HepG2 (cell line): ENCODE measurements around the gene MARK2. TPM values are rescaled to one million over a fixed set of nuclear protein-coding genes. Genes with fewer than 3 reads are reported as not detected.

ENCODE experiments used
- HNF4G ChIP-seq, 2 experiments: sonication (generic) in 1 of 2; formaldehyde crosslinking in 1 of 2; IDR thresholded peaks; 2 replicates each; pipeline versions ENCODE4 v1.4.0 to v1.6.1; 2011 to 2020; ENCODE audit warnings: borderline replicate concordance in 2 of 2, low read depth in 2 of 2, mild to moderate bottlenecking in 2 of 2, low read length in 1 of 2, missing genetic modification reagents in 1 of 2, moderate library complexity in 1 of 2
- HNRNPH1 ChIP-seq: fragments of 200-400 bp; formaldehyde crosslinking; optimal IDR thresholded peaks from 2 replicates; pipeline ENCODE3; 2017; ENCODE audit warnings: mild to moderate bottlenecking, low read depth, low read length
- KLF6 ChIP-seq: IDR thresholded peaks from 2 replicates; pipeline ENCODE4 v1.8.0; 2016; ENCODE audit warnings: missing biosample characterization, missing genetic modification reagents
- MAX ChIP-seq: IDR thresholded peaks from 2 replicates; pipeline ENCODE4 v1.6.1; 2012; ENCODE audit warnings: inconsistent platforms
- NCOR1 ChIP-seq: fragments of 200-600 bp; sonication (generic); IDR thresholded peaks from 2 replicates; pipeline ENCODE4 v1.7.0; 2017; ENCODE audit warnings: antibody characterized with exemption, low read length, borderline replicate concordance
- POGZ ChIP-seq: sonication (generic); formaldehyde crosslinking; IDR thresholded peaks from 2 replicates; pipeline ENCODE4 v1.4.0; 2020; ENCODE audit warnings: mild to moderate bottlenecking, missing genetic modification reagents
- RELA ChIP-seq: sonication (generic); formaldehyde crosslinking; IDR thresholded peaks from 2 replicates; pipeline ENCODE4 v1.4.0; 2020; ENCODE audit warnings: missing genetic modification reagents
- SP5 ChIP-seq: IDR thresholded peaks from 2 replicates; pipeline ENCODE4 v1.6.1; 2016; ENCODE audit warnings: low read depth, borderline replicate concordance
- TFAP4 ChIP-seq: sonication (generic); IDR thresholded peaks from 2 replicates; pipeline ENCODE4 v1.6.1; 2016; ENCODE audit warnings: low read depth, borderline replicate concordance
- USF2 ChIP-seq, 2 experiments: sonication (generic) in 1 of 2; formaldehyde crosslinking in 1 of 2; IDR thresholded peaks; 2 replicates each; pipeline versions ENCODE4 v1.5.1 to v1.6.1; 2011 to 2020; ENCODE audit warnings: borderline replicate concordance in 1 of 2, low read depth in 1 of 2, low read length in 1 of 2, mild to moderate bottlenecking in 1 of 2, missing genetic modification reagents in 1 of 2, moderate library complexity in 1 of 2
- ZBTB2 ChIP-seq: sonication (generic); formaldehyde crosslinking; IDR thresholded peaks from 2 replicates; pipeline ENCODE4 v1.8.0; 2022; ENCODE audit warnings: low read depth, missing genetic modification reagents
- ZBTB46 ChIP-seq: sonication (generic); formaldehyde crosslinking; IDR thresholded peaks from 2 replicates; pipeline ENCODE4 v1.4.0; 2020; ENCODE audit warnings: mild to moderate bottlenecking, missing genetic modification reagents, borderline replicate concordance
- ZNF605 ChIP-seq: sonication (generic); formaldehyde crosslinking; IDR thresholded peaks from 2 replicates; pipeline ENCODE4 v1.8.0; 2022; ENCODE audit warnings: mild to moderate bottlenecking, missing genetic modification reagents
- ZSCAN21 ChIP-seq: sonication (generic); formaldehyde crosslinking; IDR thresholded peaks from 2 replicates; pipeline ENCODE4 v1.8.0; 2022; ENCODE audit warnings: mild to moderate bottlenecking, missing genetic modification reagents, moderate library complexity, borderline replicate concordance
- ZSCAN31 ChIP-seq: sonication (generic); formaldehyde crosslinking; IDR thresholded peaks from 2 replicates; pipeline ENCODE4 v1.5.0; 2020; ENCODE audit warnings: low read depth, mild to moderate bottlenecking, missing genetic modification reagents
- polyA plus RNA-seq, 8 experiments: library from polyadenylated mRNA; depleted of rRNA in 3 of 8; stranded (reverse) in 7 of 8; unstranded in 1 of 8; fragments of >200 nt; fragmentation: Illumina TruSeq in 4 of 8; extraction: Trizol in 4 of 8; gene quantifications; 2 replicates each; pipeline versions ENCODE4 v1.2.1 to v1.2.3, GENCODE V29; 2011 to 2016; ENCODE audit warnings: low read depth in 4 of 8, missing spikeins in 1 of 8, mixed read lengths in 1 of 8; ENCODE audit not compliant: insufficient read depth in 1 of 8
- total RNA-seq, 5 experiments: library from RNA; depleted of rRNA; stranded (reverse); fragments of >200 nt; fragmentation: Illumina TruSeq; extraction: Trizol; gene quantifications; 2 replicates each; pipeline ENCODE4 v1.2.3, GENCODE V29; 2016; ENCODE audit warnings: low read depth in 1 of 5

The MARK2 gene
- total and polyA plus RNA-seq, 2 of the 13 experiments (the other 11 are each of a cell fraction or from before 2014, with no cell fraction given): 13.5 to 13.9 TPM

GRCh38 chr11:63916837-63917691 is 78.2 kb downstream of the MARK2 start, which contains the start of gene RCOR2 (continued):
- TF ChIP-seq HNF4G (IDR thresholded peaks at IDR 0.05; ENCODE audit: borderline replicate concordance, low read depth, low read length) (no peak), HNF4G (CRISPR knock-in tag; IDR thresholded peaks at IDR 0.05; ENCODE audit: borderline replicate concordance, low read depth) (peak; percentile 18; the same call in 1 of the 2 replicates), RELA (CRISPR knock-in tag) (no peak), HNRNPH1 (no peak), ZSCAN21 (CRISPR knock-in tag) (peak; percentile 66; the same call in 1 of the 2 replicates), POGZ (CRISPR knock-in tag) (peak; percentile 39; the same call in 1 of the 2 replicates), NCOR1 (no peak), ZBTB46 (CRISPR knock-in tag) (no peak), ZSCAN31 (peak; percentile 27; the same call in 1 of the 2 replicates), SP5 (peak; percentile 32; the same call in 1 of the 2 replicates), ZBTB2 (peak; percentile 73; the same call in 1 of the 2 replicates), KLF6 (CRISPR knock-in tag) (no peak), ZNF605 (CRISPR knock-in tag) (no peak), TFAP4 (peak; percentile 88; the same call in 1 of the 2 replicates), MAX (peak; percentile 85), USF2 (IDR thresholded peaks at IDR 0.05; ENCODE audit: low read depth, low read length) (no peak), USF2 (CRISPR knock-in tag; IDR thresholded peaks at IDR 0.05; ENCODE audit: borderline replicate concordance) (no peak)
